ENCODE measurements around the gene KRTAP25-1.

KRTAP25-1 gene

DNA sequence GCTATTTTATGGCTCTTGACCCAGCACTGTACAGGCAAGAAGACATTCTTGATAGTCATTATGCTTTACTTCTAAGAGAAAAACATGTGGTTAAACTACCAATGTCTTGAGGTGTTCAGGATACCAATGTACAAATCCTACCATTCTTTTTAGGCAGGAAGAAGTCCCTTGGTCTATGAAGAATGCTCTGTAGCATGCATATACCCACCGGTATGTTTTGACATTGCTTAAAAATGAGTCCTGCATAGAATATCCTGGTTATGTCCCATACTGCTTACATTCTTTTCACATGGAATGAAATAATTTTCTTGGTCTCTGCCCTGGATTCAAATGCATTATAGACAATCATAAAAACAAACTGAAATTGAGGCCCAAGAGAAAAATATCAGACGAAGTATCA is 43.4 kb upstream of the KRTAP25-1 start:
- in situ Hi-C loops (cut with HindIII; ENCODE audit: low sequenced_read_pairs): no loop called here
- no peak for TF ChIP-seq CTCF (IDR thresholded peaks at IDR 0.05; ENCODE audit: low read depth, low read length)
- DNase-seq (ENCODE audit: low read depth, low spot score): no peak
- H3K4me3 ChIP-seq (ENCODE audit: low read depth, low read length): no peak overlapping the region

- in situ Hi-C loops (cut with HindIII; ENCODE audit: low sequenced_read_pairs): no loop called here
- TF ChIP-seq CTCF (IDR thresholded peaks at IDR 0.05; ENCODE audit: low read depth, low read length): no peak
- DNase-seq (ENCODE audit: low read depth, low spot score): peak; percentile 28
- H3K4me3 ChIP-seq (ENCODE audit: low read depth, low read length): no peak overlapping the region
These were observed 40.0 kb upstream of the KRTAP25-1 start for GRCh38 chr21:30329203-30329875.

DNA sequence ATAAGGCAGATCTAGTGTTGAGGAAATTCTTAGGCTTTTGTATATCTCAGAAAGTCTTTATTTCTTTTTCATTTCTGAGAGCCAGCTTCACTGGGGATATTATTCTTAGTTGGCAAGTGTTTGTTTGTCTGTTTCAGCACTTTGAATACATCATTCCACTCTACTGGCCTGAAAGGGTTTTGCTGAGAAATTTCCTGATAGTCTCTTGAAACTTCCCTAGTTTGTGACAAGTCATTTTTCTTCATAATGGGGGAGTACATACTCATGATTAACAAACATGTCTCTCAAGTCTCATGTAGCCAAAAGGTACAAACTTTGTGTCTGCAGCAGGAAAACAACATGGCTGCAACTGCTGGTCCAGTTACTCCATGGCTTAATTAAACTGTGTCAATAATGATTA is 37.1 kb upstream of the KRTAP25-1 start:
- in situ Hi-C loops (cut with HindIII; ENCODE audit: low sequenced_read_pairs): no loop called here
- no peak for TF ChIP-seq CTCF (IDR thresholded peaks at IDR 0.05; ENCODE audit: low read depth, low read length)

GRCh38 chr21:30320215-30320614 is 30.9 kb upstream of the KRTAP25-1 start, which contains the start of gene KRTAP26-1:
Gene KRTAP26-1 (minus strand): TSS chr21:30320315. CDS start chr21:30320035, 280 bp downstream.
- no peak for TF ChIP-seq CTCF (IDR thresholded peaks at IDR 0.05; ENCODE audit: low read depth, low read length)
- no peak for DNase-seq (ENCODE audit: low read depth, low spot score)
- H3K4me3 ChIP-seq (ENCODE audit: low read depth, low read length): no peak within 1 kb of the TSS
- in situ Hi-C loops (cut with HindIII; ENCODE audit: low sequenced_read_pairs): no loop called here

More for the DNA sequence above, 37.1 kb upstream of the KRTAP25-1 start:
- no peak overlapping the region for H3K4me3 ChIP-seq (ENCODE audit: low read depth, low read length)
- DNase-seq (ENCODE audit: low read depth, low spot score): no peak

DNA sequence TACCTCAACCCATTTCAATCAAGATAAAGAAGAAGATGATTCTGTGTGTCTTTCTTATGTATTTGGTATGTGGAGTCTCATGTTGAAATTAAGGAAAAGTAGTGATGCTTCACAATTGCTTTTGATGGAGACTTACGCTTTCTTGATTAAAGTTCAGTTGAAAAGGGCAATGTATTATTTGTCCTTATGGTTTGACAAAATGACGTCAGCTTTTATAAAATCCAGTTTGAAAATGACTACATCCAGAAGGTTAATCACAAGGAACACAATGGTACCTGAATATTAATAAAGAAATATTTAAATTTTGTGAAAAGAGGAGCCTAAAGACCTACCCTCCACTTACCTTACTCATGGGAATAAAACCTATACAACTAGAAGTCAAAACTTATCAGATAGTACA is 26.4 kb upstream of the KRTAP25-1 start:
- TF ChIP-seq CTCF (IDR thresholded peaks at IDR 0.05; ENCODE audit: low read depth, low read length): no peak
- DNase-seq (ENCODE audit: low read depth, low spot score): no peak
- no peak overlapping the region for H3K4me3 ChIP-seq (ENCODE audit: low read depth, low read length)
- in situ Hi-C loops (cut with HindIII; ENCODE audit: low sequenced_read_pairs): no loop called here

DNA sequence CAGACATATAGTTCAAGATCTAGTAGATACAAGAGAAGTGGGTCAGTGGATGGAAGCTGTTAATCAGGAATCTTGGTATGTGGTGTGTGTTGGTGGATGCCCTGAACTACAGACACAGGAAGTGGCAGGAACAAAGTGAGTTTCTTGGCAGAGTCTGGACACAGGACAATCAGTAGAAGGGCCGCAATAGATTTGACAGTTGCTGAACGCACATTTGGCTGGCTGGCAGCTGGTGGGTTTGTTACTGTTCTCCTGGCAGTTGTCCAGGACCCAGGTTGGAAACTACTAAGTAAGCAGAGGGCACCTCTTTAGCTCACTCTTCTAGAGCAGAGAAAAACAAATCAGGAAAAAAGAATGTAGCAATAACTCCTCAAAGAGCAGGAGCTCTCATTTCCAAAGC is 17.6 kb upstream of the KRTAP25-1 start:
- H3K4me3 ChIP-seq (ENCODE audit: low read depth, low read length): no peak overlapping the region
- DNase-seq (ENCODE audit: low read depth, low spot score): no peak
- TF ChIP-seq CTCF (IDR thresholded peaks at IDR 0.05; ENCODE audit: low read depth, low read length): no peak
- in situ Hi-C loops (cut with HindIII; ENCODE audit: low sequenced_read_pairs): no loop called here

All from astrocyte of the spinal cord (primary cell).